GM18511 (cell line): Measurements from ENCODE around the gene CRY1.
"Not testable (repeated sequence)": the region's sequence is repeated elsewhere in the genome, so short reads cannot be mapped to it uniquely, and the experiment has no call there.

Source experiments
- ATAC-seq: cut with Tn5 transposase; IDR thresholded peaks from one replicate; pipeline ENCODE4 v1.9.1; 2021; ENCODE audit warnings: mild to moderate bottlenecking, moderate library complexity; ENCODE audit not compliant: unreplicated experiment

Gene CRY1

GRCh38 chr12:107012736-107013425 lies 80.5 kb downstream of the CRY1 start:
- ATAC-seq: no peak

GRCh38 chr12:107011519-107011918 lies 81.8 kb downstream of the CRY1 start:
- ATAC-seq: no peak

GRCh38 chr12:107007411-107007810 lies 85.9 kb downstream of the CRY1 start:
- no peak for ATAC-seq

- not testable (repeated sequence) for ATAC-seq
Measured at GRCh38 chr12:107002665-107003064, 90.7 kb downstream of the CRY1 start.

GRCh38 chr12:106999446-106999845 lies 93.9 kb downstream of the CRY1 start:
- no peak for ATAC-seq

- ATAC-seq: no peak
Measured at GRCh38 chr12:106997916-106998315, 95.4 kb downstream of the CRY1 start.

GRCh38 chr12:106996102-106996501 lies 97.2 kb downstream of the CRY1 start:
- not testable (repeated sequence) for ATAC-seq

GRCh38 chr12:106994579-106995220 lies 98.6 kb downstream of the CRY1 start:
- no peak for ATAC-seq

GRCh38 chr12:106987846-106988245 lies 105.5 kb downstream of the CRY1 start:
- ATAC-seq: no peak

- ATAC-seq: peak; percentile 95
Measured at GRCh38 chr12:106986625-106987389, 106.5 kb downstream of the CRY1 start, which contains the start of gene MTERF2. TSS of gene MTERF2 (minus strand) at chr12:106987146. CDS start at chr12:106978714, 8,432 bp downstream.

GRCh38 chr12:106986135-106986534 lies 107.2 kb downstream of the CRY1 start:
- ATAC-seq: no peak

GRCh38 chr12:106985479-106985878 lies 107.9 kb downstream of the CRY1 start:
- ATAC-seq: no peak

GRCh38 chr12:106984588-106985137 lies 108.7 kb downstream of the CRY1 start:
- ATAC-seq: no peak

GRCh38 chr12:106982229-106982628 lies 111.1 kb downstream of the CRY1 start:
- no peak for ATAC-seq

GRCh38 chr12:106981788-106982187 lies 111.6 kb downstream of the CRY1 start:
- ATAC-seq: no peak

- ATAC-seq: no peak
Measured at GRCh38 chr12:106980944-106981343, 112.4 kb downstream of the CRY1 start.

- ATAC-seq: no peak
Measured at GRCh38 chr12:106978035-106978800, 115.1 kb downstream of the CRY1 start.

- ATAC-seq: no peak
Measured at GRCh38 chr12:106976668-106977067, 116.7 kb downstream of the CRY1 start.

GRCh38 chr12:106975993-106976658 lies 117.2 kb downstream of the CRY1 start:
- no peak for ATAC-seq

- no peak for ATAC-seq
Measured at GRCh38 chr12:106975098-106975497, 118.3 kb downstream of the CRY1 start.
